HG03066 (cell line): ENCODE measurements around the gene KREMEN2.
"Not testable (repeated sequence)": the region's sequence is repeated elsewhere in the genome, so short reads cannot be mapped to it uniquely, and the experiment has no call there.

Experiments
- ATAC-seq: cut with Tn5 transposase; IDR thresholded peaks from one replicate; pipeline ENCODE4 v1.9.1; 2021; ENCODE audit warnings: low read depth; ENCODE audit not compliant: unreplicated experiment

Gene KREMEN2

GRCh38 chr16:2963723-2964474, at the start of gene KREMEN2:
Gene KREMEN2 (plus strand): TSS chr16:2964275. CDS start chr16:2964521, 246 bp downstream.
- ATAC-seq, result no peak

GRCh38 chr16:2915196-2915929, 48.7 kb upstream of the KREMEN2 start:
- ATAC-seq, result no peak

GRCh38 chr16:2919511-2920255, 44.4 kb upstream of the KREMEN2 start:
- ATAC-seq, result no peak

- no peak for ATAC-seq
These were observed 40.6 kb upstream of the KREMEN2 start for GRCh38 chr16:2923481-2923880.

- no peak for ATAC-seq
These were observed 38.9 kb upstream of the KREMEN2 start for GRCh38 chr16:2924901-2925755.

- no peak for ATAC-seq
These were observed 38.0 kb upstream of the KREMEN2 start for GRCh38 chr16:2925951-2926649.

- ATAC-seq, result no peak
These were observed 37.5 kb upstream of the KREMEN2 start for GRCh38 chr16:2926650-2926999.

GRCh38 chr16:2927010-2927646, 36.9 kb upstream of the KREMEN2 start:
- ATAC-seq, result no peak

- ATAC-seq, result not testable (repeated sequence)
These were observed 35.9 kb upstream of the KREMEN2 start for GRCh38 chr16:2928151-2928550.

- ATAC-seq, result no peak
These were observed 35.3 kb upstream of the KREMEN2 start for GRCh38 chr16:2928796-2929195.

- no peak for ATAC-seq
These were observed 34.4 kb upstream of the KREMEN2 start for GRCh38 chr16:2929693-2930092.

GRCh38 chr16:2930236-2930635, 33.8 kb upstream of the KREMEN2 start:
- ATAC-seq, result no peak

- not testable (repeated sequence) for ATAC-seq
These were observed 32.7 kb upstream of the KREMEN2 start for GRCh38 chr16:2931231-2931914.

GRCh38 chr16:2933136-2933535, 30.9 kb upstream of the KREMEN2 start:
- no peak for ATAC-seq

GRCh38 chr16:2933701-2934100, 30.4 kb upstream of the KREMEN2 start:
- no peak for ATAC-seq

- ATAC-seq, result no peak
These were observed 29.6 kb upstream of the KREMEN2 start for GRCh38 chr16:2934450-2934849.

- no peak for ATAC-seq
These were observed 27.6 kb upstream of the KREMEN2 start for GRCh38 chr16:2936436-2937011.

- no peak for ATAC-seq
These were observed 26.9 kb upstream of the KREMEN2 start for GRCh38 chr16:2937170-2937569.
